NCI-H524 treated with DMSO at 0.1 percent for 48 hours (cell line): ENCODE data around the gene DDX1.
"Not testable (repeated sequence)": the region's sequence is repeated elsewhere in the genome, so short reads cannot be mapped to it uniquely, and the experiment has no call there.

ENCODE experiments used
- DNase-seq: peaks from one replicate; lab custom pipeline; 2025; lab: John Stamatoyannopoulos, UW

Gene DDX1

DNA sequence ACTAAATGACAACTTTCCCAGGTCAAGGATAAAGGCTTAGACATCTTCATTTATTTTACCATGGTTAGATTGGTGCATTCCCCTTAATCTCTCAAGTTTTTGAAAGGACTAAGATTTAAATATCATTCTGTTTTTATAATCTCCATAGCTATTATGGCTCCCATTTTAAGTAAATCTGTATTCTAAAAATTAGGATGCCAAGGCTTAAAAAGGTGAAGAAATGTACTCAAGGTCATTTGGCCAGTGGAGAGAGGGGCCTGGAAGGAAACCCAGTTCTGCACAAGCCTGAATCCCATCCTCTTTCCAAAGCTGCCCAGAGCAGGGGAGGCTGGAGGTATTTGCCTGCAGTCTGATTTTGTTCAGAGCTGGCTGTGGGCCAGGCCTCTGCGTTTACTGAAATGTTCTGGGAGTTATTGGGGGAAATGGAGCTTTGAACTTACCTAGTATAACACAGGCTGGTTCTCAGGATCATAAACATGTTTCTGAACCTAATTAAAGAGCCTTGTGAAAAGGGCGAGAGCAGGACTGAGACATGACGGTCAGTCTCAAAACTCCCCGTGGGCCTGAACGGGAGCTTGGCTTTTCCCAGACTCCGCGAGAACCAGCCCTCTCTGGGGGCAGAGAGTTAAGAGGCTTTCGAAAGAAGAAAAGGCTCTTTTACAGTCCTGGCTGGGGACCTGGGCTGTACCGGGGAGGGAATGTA is 85.6 kb downstream of the DDX1 start:
- DNase-seq: no peak

DNA sequence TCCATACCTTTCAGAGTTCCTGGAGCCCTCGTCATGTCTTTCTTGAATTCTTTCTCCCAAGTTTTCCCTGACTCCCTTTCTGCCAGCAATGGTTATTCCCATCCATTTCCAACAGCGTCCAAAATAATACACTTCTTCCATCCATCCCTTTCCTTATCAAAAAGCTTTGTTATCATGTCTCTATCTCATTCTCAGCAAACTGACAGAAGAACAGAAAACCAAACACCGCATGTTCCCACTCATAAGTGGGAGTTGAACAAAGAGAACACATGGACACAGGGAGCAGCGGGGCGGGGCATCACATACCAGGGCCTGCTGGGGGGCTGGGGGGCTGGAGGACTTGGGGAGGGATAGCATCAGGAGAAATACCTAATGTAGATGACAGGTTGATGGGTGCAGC is 86.7 kb downstream of the DDX1 start:
- no peak for DNase-seq

DNA sequence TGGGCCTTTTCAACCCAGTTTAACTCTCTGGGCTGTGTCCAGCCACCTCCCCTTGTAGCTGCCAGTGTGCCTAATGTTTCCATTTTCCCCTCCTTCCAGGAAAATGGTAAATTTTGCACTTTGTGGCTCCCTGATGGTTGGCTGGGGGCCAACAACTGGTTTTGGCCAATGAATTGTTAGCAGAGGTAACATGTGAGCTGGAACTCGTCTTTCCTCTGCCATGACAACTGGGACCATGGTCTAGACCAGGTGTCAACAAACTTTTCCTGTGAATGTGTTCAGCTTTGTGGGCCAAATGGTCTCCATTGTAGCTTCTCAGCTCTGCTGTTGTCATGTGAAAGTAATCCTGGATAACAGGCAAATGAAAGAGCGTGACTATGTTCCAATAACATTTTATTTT is 87.2 kb downstream of the DDX1 start:
- no peak for DNase-seq

DNA sequence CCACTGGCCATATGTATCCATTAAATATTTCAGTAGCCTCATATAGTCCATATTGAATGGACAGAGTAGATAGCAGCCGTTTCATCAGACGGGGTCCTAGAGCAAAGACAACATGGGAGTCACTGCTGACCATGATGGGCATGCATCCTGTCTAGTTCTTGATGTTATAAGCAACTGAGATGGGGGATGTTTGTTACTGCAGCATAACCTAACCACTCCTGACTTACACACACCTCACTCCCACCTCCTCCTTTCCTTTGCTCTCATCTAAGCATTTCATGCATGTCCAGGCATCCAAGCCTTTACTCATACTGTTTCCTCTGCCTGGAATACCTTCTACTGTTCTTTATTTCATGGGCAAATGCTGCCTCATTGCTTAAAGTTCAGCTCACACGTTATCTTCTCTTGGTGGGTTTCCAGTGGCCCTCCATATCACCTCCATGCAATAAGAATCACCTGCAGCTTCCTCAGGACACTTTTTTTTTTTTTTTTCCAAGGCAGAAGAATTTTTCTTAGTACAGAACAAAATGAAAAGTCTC is 87.8 kb downstream of the DDX1 start:
- no peak for DNase-seq

DNA sequence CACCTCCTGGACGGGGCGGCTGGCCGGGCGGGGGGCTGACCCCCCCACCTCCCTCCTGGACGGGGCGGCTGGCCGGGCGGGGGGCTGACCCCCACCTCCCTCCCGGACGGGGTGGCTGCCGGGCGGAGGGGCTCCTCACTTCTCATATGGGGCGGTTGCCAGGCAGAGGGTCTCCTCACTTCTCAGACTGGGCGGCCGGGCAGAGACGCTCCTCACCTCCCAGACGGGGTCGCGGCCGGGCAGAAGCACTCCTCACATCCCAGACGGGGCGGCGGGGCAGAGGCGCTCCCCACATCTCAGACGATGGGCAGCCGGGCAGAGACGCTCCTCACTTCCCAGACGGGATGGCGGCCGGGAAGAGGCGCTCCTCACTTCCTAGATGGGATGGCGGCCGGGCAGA is 88.5 kb downstream of the DDX1 start:
- DNase-seq: not testable (repeated sequence)
